HepG2 (cell line): ENCODE data around the gene C19orf85. TPM values are rescaled to one million over a fixed set of nuclear protein-coding genes. Genes with fewer than 3 reads are reported as not detected.

Experiments
- ISL2 ChIP-seq: sonication (generic); formaldehyde crosslinking; IDR thresholded peaks from 2 replicates; pipeline ENCODE4 v1.5.0; 2020; ENCODE audit warnings: missing genetic modification reagents
- KDM4B ChIP-seq: sonication (generic); formaldehyde crosslinking; IDR thresholded peaks from 2 replicates; pipeline ENCODE4 v1.4.0; 2020; ENCODE audit warnings: missing genetic modification reagents
- KLF11 ChIP-seq: IDR thresholded peaks from 2 replicates; pipeline ENCODE4 v1.6.1; 2016; ENCODE audit warnings: missing compliant biosample characterization
- NR2F1 ChIP-seq, 2 experiments: fragments of 450-650 bp in 1 of 2; formaldehyde crosslinking in 1 of 2; IDR thresholded peaks; 2 replicates each; pipeline versions ENCODE4 v1.5.0 to v1.6.1; 2016 to 2020; ENCODE audit warnings: mild to moderate bottlenecking in 1 of 2, missing compliant biosample characterization in 1 of 2, missing genetic modification reagents in 1 of 2, moderate library complexity in 1 of 2
- PAX8 ChIP-seq: sonication (generic); formaldehyde crosslinking; IDR thresholded peaks from 2 replicates; pipeline ENCODE4 v1.8.0; 2022; ENCODE audit warnings: mild to moderate bottlenecking, missing genetic modification reagents, borderline replicate concordance
- SRY ChIP-seq: sonication (generic); formaldehyde crosslinking; IDR thresholded peaks from 2 replicates; pipeline ENCODE4 v1.8.0; 2022; ENCODE audit warnings: mild to moderate bottlenecking, missing genetic modification reagents
- TAF1 ChIP-seq: sonication (generic); formaldehyde crosslinking; IDR thresholded peaks from 2 replicates; pipeline ENCODE4 v1.4.0; 2020; ENCODE audit warnings: missing genetic modification reagents
- ZMAT3 ChIP-seq: sonication (generic); formaldehyde crosslinking; conservative IDR thresholded peaks from 2 replicates; pipeline ENCODE4 v1.7.0; 2021; ENCODE audit warnings: missing genetic modification reagents
- ZNF333 ChIP-seq: sonication (generic); formaldehyde crosslinking; IDR thresholded peaks from 2 replicates; pipeline ENCODE4 v1.4.0; 2020; ENCODE audit warnings: mild to moderate bottlenecking, missing genetic modification reagents, borderline replicate concordance
- ZNF543 ChIP-seq: sonication (generic); formaldehyde crosslinking; IDR thresholded peaks from 2 replicates; pipeline ENCODE4 v1.4.0; 2020; ENCODE audit warnings: mild to moderate bottlenecking, missing genetic modification reagents
- ZNF589 ChIP-seq: sonication (generic); formaldehyde crosslinking; conservative IDR thresholded peaks from 2 replicates; pipeline ENCODE4 v1.8.0; 2022; ENCODE audit warnings: mild to moderate bottlenecking, moderate library complexity, missing genetic modification reagents
- ZSCAN29 ChIP-seq: sonication (generic); formaldehyde crosslinking; conservative IDR thresholded peaks from 2 replicates; pipeline ENCODE4 v1.4.0; 2020; ENCODE audit warnings: mild to moderate bottlenecking, missing genetic modification reagents
- polyA plus RNA-seq, 8 experiments: library from polyadenylated mRNA; depleted of rRNA in 3 of 8; stranded (reverse) in 7 of 8; unstranded in 1 of 8; fragments of >200 nt; fragmentation: Illumina TruSeq in 4 of 8; extraction: Trizol in 4 of 8; gene quantifications; 2 replicates each; pipeline versions ENCODE4 v1.2.1 to v1.2.3, GENCODE V29; 2011 to 2016; ENCODE audit warnings: low read depth in 4 of 8, missing spikeins in 1 of 8, mixed read lengths in 1 of 8; ENCODE audit not compliant: insufficient read depth in 1 of 8
- total RNA-seq, 5 experiments: library from RNA; depleted of rRNA; stranded (reverse); fragments of >200 nt; fragmentation: Illumina TruSeq; extraction: Trizol; gene quantifications; 2 replicates each; pipeline ENCODE4 v1.2.3, GENCODE V29; 2016; ENCODE audit warnings: low read depth in 1 of 5
- TF ChIP-seq, protein P1 (sequence below): sonication (generic); formaldehyde crosslinking; IDR thresholded peaks from 2 replicates; pipeline ENCODE4 v1.5.0; 2020; ENCODE audit warnings: missing genetic modification reagents
- TF ChIP-seq, protein P2 (sequence below): sonication (generic); formaldehyde crosslinking; IDR thresholded peaks from 2 replicates; pipeline ENCODE4 v1.5.0; 2020; ENCODE audit warnings: mild to moderate bottlenecking, missing genetic modification reagents, borderline replicate concordance
- TF ChIP-seq, protein P3 (sequence below): sonication (generic); formaldehyde crosslinking; IDR thresholded peaks from 2 replicates; pipeline ENCODE4 v1.5.0; 2020; ENCODE audit warnings: mild to moderate bottlenecking, missing genetic modification reagents
- TF ChIP-seq, protein P4 (sequence below): sonication (generic); IDR thresholded peaks from 2 replicates; pipeline ENCODE4 v1.6.1; 2016; ENCODE audit warnings: low read depth, borderline replicate concordance
- TF ChIP-seq, protein P5 (sequence below): sonication (generic); formaldehyde crosslinking; IDR thresholded peaks from 2 replicates; pipeline ENCODE4 v1.5.1; 2020; ENCODE audit warnings: mild to moderate bottlenecking, missing genetic modification reagents

The C19orf85 gene
- total and polyA plus RNA-seq, 2 of the 13 experiments (the other 11 are each of a cell fraction or from before 2014, with no cell fraction given): not detected

DNA sequence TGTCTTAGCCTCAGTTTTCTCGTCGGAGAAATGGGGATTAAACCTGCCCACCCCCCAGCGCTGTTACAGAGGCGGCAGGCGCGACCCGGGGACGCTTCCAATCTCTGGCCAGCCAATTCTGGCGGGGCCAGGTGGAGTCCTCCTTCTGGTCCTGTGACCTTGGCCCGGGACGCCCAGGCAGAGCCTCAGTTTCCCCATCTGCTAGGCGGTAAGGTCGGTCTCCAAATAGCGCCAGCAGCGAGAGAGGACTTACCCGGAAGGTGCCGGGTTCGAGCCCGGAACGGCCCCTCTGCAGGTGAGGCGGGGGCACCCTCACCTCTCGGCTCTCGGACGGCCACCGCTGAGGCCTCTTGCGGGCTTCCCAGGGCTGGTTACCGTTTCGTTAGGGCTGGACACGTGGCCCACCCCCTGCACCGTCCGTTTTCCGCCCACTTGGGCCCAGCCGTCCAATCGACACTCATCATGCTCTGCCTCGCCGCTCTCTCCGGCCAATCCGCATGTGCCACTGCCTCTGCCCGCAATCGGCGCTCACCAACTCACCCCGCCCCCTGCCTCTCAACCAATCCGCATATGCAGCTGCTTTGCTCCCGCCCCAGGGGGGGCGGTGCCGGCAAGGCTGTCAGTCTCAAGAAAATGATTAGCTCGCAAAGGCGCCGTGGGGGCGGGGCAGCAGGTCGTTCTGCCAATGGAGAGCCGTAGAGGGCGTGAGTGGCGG is 3.1 kb downstream of the C19orf85 start, which contains the start of gene ISOC2 (continued):
- no peak; the same call in 1 of the 2 replicates for TF ChIP-seq ZNF543 (CRISPR knock-in tag)
- peak in 1 of 2 experiments; percentile 55; a peak in 2 of 4 replicates for TF ChIP-seq NR2F1 (CRISPR knock-in tag; IDR thresholded peaks at IDR 0.05)
- TF ChIP-seq, protein P1, sequence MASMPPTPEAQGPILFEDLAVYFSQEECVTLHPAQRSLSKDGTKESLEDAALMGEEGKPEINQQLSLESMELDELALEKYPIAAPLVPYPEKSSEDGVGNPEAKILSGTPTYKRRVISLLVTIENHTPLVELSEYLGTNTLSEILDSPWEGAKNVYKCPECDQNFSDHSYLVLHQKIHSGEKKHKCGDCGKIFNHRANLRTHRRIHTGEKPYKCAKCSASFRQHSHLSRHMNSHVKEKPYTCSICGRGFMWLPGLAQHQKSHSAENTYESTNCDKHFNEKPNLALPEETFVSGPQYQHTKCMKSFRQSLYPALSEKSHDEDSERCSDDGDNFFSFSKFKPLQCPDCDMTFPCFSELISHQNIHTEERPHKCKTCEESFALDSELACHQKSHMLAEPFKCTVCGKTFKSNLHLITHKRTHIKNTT (CRISPR knock-in tag): no peak
- no peak for TF ChIP-seq ZNF589
- TF ChIP-seq, protein P2, sequence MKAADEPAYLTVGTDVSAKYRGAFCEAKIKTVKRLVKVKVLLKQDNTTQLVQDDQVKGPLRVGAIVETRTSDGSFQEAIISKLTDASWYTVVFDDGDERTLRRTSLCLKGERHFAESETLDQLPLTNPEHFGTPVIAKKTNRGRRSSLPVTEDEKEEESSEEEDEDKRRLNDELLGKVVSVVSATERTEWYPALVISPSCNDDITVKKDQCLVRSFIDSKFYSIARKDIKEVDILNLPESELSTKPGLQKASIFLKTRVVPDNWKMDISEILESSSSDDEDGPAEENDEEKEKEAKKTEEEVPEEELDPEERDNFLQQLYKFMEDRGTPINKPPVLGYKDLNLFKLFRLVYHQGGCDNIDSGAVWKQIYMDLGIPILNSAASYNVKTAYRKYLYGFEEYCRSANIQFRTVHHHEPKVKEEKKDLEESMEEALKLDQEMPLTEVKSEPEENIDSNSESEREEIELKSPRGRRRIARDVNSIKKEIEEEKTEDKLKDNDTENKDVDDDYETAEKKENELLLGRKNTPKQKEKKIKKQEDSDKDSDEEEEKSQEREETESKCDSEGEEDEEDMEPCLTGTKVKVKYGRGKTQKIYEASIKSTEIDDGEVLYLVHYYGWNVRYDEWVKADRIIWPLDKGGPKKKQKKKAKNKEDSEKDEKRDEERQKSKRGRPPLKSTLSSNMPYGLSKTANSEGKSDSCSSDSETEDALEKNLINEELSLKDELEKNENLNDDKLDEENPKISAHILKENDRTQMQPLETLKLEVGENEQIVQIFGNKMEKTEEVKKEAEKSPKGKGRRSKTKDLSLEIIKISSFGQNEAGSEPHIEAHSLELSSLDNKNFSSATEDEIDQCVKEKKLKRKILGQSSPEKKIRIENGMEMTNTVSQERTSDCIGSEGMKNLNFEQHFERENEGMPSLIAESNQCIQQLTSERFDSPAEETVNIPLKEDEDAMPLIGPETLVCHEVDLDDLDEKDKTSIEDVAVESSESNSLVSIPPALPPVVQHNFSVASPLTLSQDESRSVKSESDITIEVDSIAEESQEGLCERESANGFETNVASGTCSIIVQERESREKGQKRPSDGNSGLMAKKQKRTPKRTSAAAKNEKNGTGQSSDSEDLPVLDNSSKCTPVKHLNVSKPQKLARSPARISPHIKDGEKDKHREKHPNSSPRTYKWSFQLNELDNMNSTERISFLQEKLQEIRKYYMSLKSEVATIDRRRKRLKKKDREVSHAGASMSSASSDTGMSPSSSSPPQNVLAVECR (CRISPR knock-in tag): peak; percentile 80
- TF ChIP-seq, protein P3, sequence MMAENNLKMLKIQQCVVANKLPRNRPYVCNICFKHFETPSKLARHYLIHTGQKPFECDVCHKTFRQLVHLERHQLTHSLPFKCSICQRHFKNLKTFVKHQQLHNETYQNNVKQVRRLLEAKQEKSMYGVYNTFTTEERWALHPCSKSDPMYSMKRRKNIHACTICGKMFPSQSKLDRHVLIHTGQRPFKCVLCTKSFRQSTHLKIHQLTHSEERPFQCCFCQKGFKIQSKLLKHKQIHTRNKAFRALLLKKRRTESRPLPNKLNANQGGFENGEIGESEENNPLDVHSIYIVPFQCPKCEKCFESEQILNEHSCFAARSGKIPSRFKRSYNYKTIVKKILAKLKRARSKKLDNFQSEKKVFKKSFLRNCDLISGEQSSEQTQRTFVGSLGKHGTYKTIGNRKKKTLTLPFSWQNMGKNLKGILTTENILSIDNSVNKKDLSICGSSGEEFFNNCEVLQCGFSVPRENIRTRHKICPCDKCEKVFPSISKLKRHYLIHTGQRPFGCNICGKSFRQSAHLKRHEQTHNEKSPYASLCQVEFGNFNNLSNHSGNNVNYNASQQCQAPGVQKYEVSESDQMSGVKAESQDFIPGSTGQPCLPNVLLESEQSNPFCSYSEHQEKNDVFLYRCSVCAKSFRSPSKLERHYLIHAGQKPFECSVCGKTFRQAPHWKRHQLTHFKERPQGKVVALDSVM (CRISPR knock-in tag): 0 out of 2 replicates have a peak, but pooled peaks have one; percentile 35
- TF ChIP-seq, protein P4, sequence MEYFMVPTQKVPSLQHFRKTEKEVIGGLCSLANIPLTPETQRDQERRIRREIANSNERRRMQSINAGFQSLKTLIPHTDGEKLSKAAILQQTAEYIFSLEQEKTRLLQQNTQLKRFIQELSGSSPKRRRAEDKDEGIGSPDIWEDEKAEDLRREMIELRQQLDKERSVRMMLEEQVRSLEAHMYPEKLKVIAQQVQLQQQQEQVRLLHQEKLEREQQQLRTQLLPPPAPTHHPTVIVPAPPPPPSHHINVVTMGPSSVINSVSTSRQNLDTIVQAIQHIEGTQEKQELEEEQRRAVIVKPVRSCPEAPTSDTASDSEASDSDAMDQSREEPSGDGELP: no peak
- TF ChIP-seq PAX8 (CRISPR knock-in tag): no peak
- TF ChIP-seq ISL2 (CRISPR knock-in tag): no peak
- no peak for TF ChIP-seq ZNF333 (CRISPR knock-in tag)
- no peak for TF ChIP-seq ZSCAN29
- peak; percentile 26; the same call in 1 of the 2 replicates for TF ChIP-seq KLF11 (CRISPR knock-in tag)
- peak; percentile 76; the same call in 1 of the 2 replicates for TF ChIP-seq TAF1
- TF ChIP-seq KDM4B: peak; percentile 56; the same call in 1 of the 2 replicates
- peak; percentile 78; the same call in 1 of the 2 replicates for TF ChIP-seq ZMAT3 (CRISPR knock-in tag)
- TF ChIP-seq, protein P5, sequence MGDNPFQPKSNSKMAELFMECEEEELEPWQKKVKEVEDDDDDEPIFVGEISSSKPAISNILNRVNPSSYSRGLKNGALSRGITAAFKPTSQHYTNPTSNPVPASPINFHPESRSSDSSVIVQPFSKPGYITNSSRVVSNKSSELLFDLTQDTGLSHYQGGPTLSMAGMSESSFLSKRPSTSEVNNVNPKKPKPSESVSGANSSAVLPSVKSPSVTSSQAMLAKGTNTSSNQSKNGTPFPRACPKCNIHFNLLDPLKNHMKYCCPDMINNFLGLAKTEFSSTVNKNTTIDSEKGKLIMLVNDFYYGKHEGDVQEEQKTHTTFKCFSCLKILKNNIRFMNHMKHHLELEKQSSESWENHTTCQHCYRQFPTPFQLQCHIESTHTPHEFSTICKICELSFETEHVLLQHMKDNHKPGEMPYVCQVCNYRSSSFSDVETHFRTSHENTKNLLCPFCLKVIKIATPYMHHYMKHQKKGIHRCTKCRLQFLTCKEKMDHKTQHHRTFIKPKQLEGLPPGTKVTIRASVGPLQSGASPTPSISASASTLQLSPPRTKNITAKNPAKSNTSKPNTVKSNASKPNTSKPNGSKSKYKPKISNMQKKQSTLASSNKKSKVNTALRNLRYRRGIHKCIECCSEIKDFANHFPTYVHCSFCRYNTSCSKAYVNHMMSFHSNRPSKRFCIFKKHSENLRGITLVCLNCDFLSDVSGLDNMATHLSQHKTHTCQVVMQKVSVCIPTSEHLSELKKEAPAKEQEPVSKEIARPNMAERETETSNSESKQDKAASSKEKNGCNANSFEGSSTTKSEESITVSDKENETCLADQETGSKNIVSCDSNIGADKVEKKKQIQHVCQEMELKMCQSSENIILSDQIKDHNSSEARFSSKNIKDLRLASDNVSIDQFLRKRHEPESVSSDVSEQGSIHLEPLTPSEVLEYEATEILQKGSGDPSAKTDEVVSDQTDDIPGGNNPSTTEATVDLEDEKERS (CRISPR knock-in tag): no peak; the same call in 1 of the 2 replicates
- TF ChIP-seq SRY (CRISPR knock-in tag): no peak; the same call in 1 of the 2 replicates
